WERI-Rb-1 (cell line): ENCODE results near the gene ANO7.

ENCODE experiments used
- DNase-seq: peaks from one replicate; pipeline ENCODE4 v3.0.0-alpha.2; 2020
- H3K27ac ChIP-seq: fragments of 250-450 bp; sonication (Bioruptor Pico); 2 replicates; pipeline ENCODE4 v1.5.1; 2020; ENCODE audit warnings: mild to moderate bottlenecking, moderate library complexity
- H3K27me3 ChIP-seq: fragments of 250-450 bp; sonication (Bioruptor Pico); 2 replicates; pipeline ENCODE4 v1.5.1; 2021; ENCODE audit warnings: mild to moderate bottlenecking, low read depth, moderate library complexity; ENCODE audit not compliant: insufficient read depth, severe bottlenecking
- H3K36me3 ChIP-seq: fragments of 250-450 bp; sonication (Bioruptor Pico); 2 replicates; pipeline ENCODE4 v1.5.1; 2020; ENCODE audit warnings: mild to moderate bottlenecking, moderate library complexity
- H3K4me3 ChIP-seq: 2 replicates; pipeline ENCODE4 v1.5.1; 2011; ENCODE audit warnings: low read depth, mild to moderate bottlenecking, control low read depth, low read length
- H3K9me3 ChIP-seq: fragments of 250-450 bp; sonication (Bioruptor Pico); 2 replicates; pipeline ENCODE4 v1.5.1; 2021; ENCODE audit warnings: mild to moderate bottlenecking, moderate library complexity; ENCODE audit not compliant: severe bottlenecking
- CTCF ChIP-seq: IDR thresholded peaks from 2 replicates; pipeline ENCODE4 v1.5.1; 2011; ENCODE audit warnings: low read depth, mild to moderate bottlenecking, control low read depth, inconsistent platforms, low read length

Gene ANO7

GRCh38 chr2:241216211-241216761, 27.8 kb downstream of the ANO7 start:
- Histone ChIP-seq H3K27ac (no peak overlapping the region), H3K36me3 (no peaks in the 10 kb centered on the region), H3K27me3 (no peaks in the 10 kb centered on the region), H3K4me3 (no peak overlapping the region), H3K9me3 (no peaks in the 10 kb centered on the region)
- no peak for DNase-seq
- TF ChIP-seq CTCF: no peak

GRCh38 chr2:241217320-241218031, 29.0 kb downstream of the ANO7 start:
- H3K27me3 ChIP-seq: no peaks in the 10 kb centered on the region
- H3K36me3 ChIP-seq: no peaks in the 10 kb centered on the region
- no peak overlapping the region for H3K27ac ChIP-seq
- no peaks in the 10 kb centered on the region for H3K9me3 ChIP-seq
- H3K4me3 ChIP-seq: no peak overlapping the region
- no peak for TF ChIP-seq CTCF
- DNase-seq: no peak

GRCh38 chr2:241218131-241219029, 29.9 kb downstream of the ANO7 start:
- no peaks in the 10 kb centered on the region for H3K27me3 ChIP-seq
- peak; percentile 55 for DNase-seq
- peaks cover 5% of the 10 kb centered on the region; the same call in 1 of the 2 replicates for H3K36me3 ChIP-seq
- H3K4me3 ChIP-seq: peak overlapping the region; percentile 84
- peak; percentile 57 for TF ChIP-seq CTCF
- no peaks in the 10 kb centered on the region for H3K9me3 ChIP-seq
- H3K27ac ChIP-seq: peak overlapping the region; percentile 28; the same call in 1 of the 2 replicates

- no peak overlapping the region for H3K27ac ChIP-seq
- H3K27me3 ChIP-seq: no peaks in the 10 kb centered on the region
- H3K36me3 ChIP-seq: peaks cover 5% of the 10 kb centered on the region; the same call in 1 of the 2 replicates
- DNase-seq: no peak
- no peak for TF ChIP-seq CTCF
- peak overlapping the region; percentile 84 for H3K4me3 ChIP-seq
- H3K9me3 ChIP-seq: no peaks in the 10 kb centered on the region
These were observed 30.5 kb downstream of the ANO7 start for GRCh38 chr2:241219030-241219382.

GRCh38 chr2:241219856-241220356, 31.4 kb downstream of the ANO7 start:
- Histone ChIP-seq H3K27me3 (no peaks in the 10 kb centered on the region), H3K27ac (no peak overlapping the region), H3K36me3 (peaks cover 5% of the 10 kb centered on the region; the same call in 1 of the 2 replicates), H3K4me3 (no peak overlapping the region), H3K9me3 (no peaks in the 10 kb centered on the region)
- DNase-seq: no peak
- no peak for TF ChIP-seq CTCF
